Loucy (cell line): ENCODE measurements around the gene KRTAP3-2.

ENCODE experiments used
- CTCF ChIP-seq: fragments of 200-600 bp; sonication (generic); conservative IDR thresholded peaks from 2 replicates; pipeline ENCODE4 v1.5.1; 2014; ENCODE audit warnings: mild to moderate bottlenecking, antibody characterized with exemption, low read length
- EZH2phosphoT487 ChIP-seq: fragments of 200-600 bp; IDR thresholded peaks from 2 replicates; pipeline ENCODE4 v1.6.1; 2018; ENCODE audit warnings: antibody characterized with exemption, mild to moderate bottlenecking, moderate library complexity, borderline replicate concordance

DNA sequence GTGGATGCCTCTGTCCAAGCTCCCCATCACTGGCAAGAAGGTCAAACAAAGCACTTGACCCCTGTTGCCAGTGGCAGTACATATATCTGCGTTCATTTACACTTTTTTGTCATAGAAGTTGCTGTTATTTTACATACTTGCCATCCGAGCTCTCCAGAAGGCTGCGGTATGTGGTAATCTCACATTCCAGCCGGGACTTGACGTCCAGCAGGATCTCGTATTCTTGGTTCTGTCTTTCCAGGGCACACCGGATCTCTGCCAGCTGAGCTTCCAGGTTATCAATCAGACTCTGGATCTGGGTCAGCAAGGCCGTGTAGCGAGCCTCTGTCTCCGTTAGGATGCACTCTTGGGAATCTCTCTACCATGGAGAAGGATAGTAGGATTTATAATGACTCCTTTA, 39.6 kb downstream of the KRTAP3-2 start:
- TF ChIP-seq CTCF = no peak
- no peak for TF ChIP-seq EZH2phosphoT487
